GM19043 (cell line): ENCODE measurements around the gene ALPG.

Experiments
- ATAC-seq: cut with Tn5 transposase; IDR thresholded peaks from one replicate; pipeline ENCODE4 v1.9.1; 2021; ENCODE audit warnings: low read depth; ENCODE audit not compliant: unreplicated experiment

Gene ALPG

GRCh38 chr2:232456296-232457120 lies 49.9 kb downstream of the ALPG start:
- ATAC-seq = no peak

- no peak for ATAC-seq
Observed at GRCh38 chr2:232457121-232458011, 50.7 kb downstream of the ALPG start.

GRCh38 chr2:232458051-232458660 lies 51.5 kb downstream of the ALPG start:
- no peak for ATAC-seq

GRCh38 chr2:232458661-232459418 lies 52.2 kb downstream of the ALPG start:
- ATAC-seq = no peak

- ATAC-seq = no peak
Observed at GRCh38 chr2:232459419-232460035, 52.9 kb downstream of the ALPG start.

- no peak for ATAC-seq
Observed at GRCh38 chr2:232460171-232460570, 53.5 kb downstream of the ALPG start.
